Left cardiac atrium (tissue), 2 donors: ENCODE measurements around the gene ZSWIM9. TPM values are rescaled to one million over a fixed set of nuclear protein-coding genes. Genes with fewer than 3 reads are reported as not detected.

ENCODE experiments used
- total RNA-seq, 2 donors: library from RNA; stranded (reverse); fragmentation: NEBNext Ultra II Directional; extraction: Animal tissue kit (Norgen Biotek cat#: 25700); gene quantifications; one replicate each; pipeline ENCODE4 v1.2.1, GENCODE V29; 2021
- donor health status: DM: no; HTN: yes; CAD: no; lungs with severe emphysema.
- donor health status: DM: yes; HTN: yes; CAD: no.

ZSWIM9 gene
- total RNA-seq, 2 donors from 2014 or later: 4.6 to 6.2 TPM

Other genes starting within 250 kb of the ZSWIM9 start
- not detected for gene BSPH1, start 178.5 kb upstream of the ZSWIM9 start, total RNA-seq
- gene ELSPBP1, start 176.0 kb upstream of the ZSWIM9 start, total RNA-seq: not detected
- not detected for gene CABP5, start 126.6 kb upstream of the ZSWIM9 start, total RNA-seq
- gene PLA2G4C, start 59.9 kb upstream of the ZSWIM9 start, total RNA-seq: 10 to 100 TPM; 20.3 to 23.9 TPM
- gene LIG1, start 336 bp upstream of the ZSWIM9 start, total RNA-seq: 1 to 10 TPM; 5.8 to 7.4 TPM
- gene CARD8, start 85.2 kb downstream of the ZSWIM9 start, total RNA-seq: 10 to 100 TPM; 33.5 to 37.4 TPM
- under 1 TPM; 0.39 to 0.74 TPM for gene ZNF114, start 99.4 kb downstream of the ZSWIM9 start, total RNA-seq
- gene EMP3, start 154.9 kb downstream of the ZSWIM9 start, total RNA-seq: 10 to 100 TPM; 89.9 TPM
- gene TMEM143, start 193.3 kb downstream of the ZSWIM9 start, total RNA-seq: 10 to 100 TPM; 30.5 to 43.0 TPM
- not detected for gene SYNGR4, start 193.7 kb downstream of the ZSWIM9 start, total RNA-seq
- 100 to 1,000 TPM in 1 of 2 donors, 10 to 100 TPM in 1; 81.4 to 103 TPM for gene KDELR1, start 220.9 kb downstream of the ZSWIM9 start, total RNA-seq
- gene GRIN2D, start 223.0 kb downstream of the ZSWIM9 start, total RNA-seq: under 1 TPM; 0.39 to 0.47 TPM